WTC11 (cell line): ENCODE data around the gene FKBP5.

ENCODE experiments used
- TCF7 ChIP-seq: sonication (generic); formaldehyde crosslinking; IDR thresholded peaks from 2 replicates; pipeline ENCODE4 v1.8.0; 2022; ENCODE audit warnings: mild to moderate bottlenecking, low read depth, missing genetic modification reagents, moderate library complexity
- TF ChIP-seq, protein P1 (sequence below): sonication (generic); formaldehyde crosslinking; IDR thresholded peaks from 2 replicates; pipeline ENCODE4 v1.8.0; 2022; ENCODE audit warnings: missing genetic modification reagents
- TF ChIP-seq, protein P2 (sequence below): fragments of 200-600 bp; IDR thresholded peaks from 2 replicates; pipeline ENCODE4 v1.8.0; 2022; ENCODE audit warnings: antibody characterized with exemption

DNA sequence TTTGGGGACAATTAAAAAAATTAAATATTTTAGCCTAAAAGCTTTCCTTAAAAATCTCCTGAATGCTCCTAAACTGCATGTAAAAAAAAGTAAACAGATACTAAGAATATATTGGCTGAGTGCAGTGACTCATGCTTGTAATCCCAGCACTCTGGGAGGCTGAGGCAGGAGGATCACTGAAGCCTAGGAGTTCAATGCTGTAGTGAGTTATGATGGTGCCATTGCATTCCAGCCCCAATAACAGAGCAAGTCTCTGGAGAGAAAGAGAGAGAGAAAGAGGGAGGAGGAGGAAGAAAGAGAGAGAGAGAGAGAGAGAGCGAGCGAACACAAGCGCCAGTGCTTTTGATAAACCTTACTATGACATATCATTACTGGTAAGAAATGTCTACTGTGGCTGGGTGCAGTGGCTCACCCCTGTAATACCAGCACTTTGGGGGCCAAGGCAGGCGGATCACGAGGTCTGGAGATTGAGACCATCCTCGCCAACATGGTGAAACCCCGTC lies 58.8 kb downstream of the FKBP5 start:
- TF ChIP-seq, protein P1, sequence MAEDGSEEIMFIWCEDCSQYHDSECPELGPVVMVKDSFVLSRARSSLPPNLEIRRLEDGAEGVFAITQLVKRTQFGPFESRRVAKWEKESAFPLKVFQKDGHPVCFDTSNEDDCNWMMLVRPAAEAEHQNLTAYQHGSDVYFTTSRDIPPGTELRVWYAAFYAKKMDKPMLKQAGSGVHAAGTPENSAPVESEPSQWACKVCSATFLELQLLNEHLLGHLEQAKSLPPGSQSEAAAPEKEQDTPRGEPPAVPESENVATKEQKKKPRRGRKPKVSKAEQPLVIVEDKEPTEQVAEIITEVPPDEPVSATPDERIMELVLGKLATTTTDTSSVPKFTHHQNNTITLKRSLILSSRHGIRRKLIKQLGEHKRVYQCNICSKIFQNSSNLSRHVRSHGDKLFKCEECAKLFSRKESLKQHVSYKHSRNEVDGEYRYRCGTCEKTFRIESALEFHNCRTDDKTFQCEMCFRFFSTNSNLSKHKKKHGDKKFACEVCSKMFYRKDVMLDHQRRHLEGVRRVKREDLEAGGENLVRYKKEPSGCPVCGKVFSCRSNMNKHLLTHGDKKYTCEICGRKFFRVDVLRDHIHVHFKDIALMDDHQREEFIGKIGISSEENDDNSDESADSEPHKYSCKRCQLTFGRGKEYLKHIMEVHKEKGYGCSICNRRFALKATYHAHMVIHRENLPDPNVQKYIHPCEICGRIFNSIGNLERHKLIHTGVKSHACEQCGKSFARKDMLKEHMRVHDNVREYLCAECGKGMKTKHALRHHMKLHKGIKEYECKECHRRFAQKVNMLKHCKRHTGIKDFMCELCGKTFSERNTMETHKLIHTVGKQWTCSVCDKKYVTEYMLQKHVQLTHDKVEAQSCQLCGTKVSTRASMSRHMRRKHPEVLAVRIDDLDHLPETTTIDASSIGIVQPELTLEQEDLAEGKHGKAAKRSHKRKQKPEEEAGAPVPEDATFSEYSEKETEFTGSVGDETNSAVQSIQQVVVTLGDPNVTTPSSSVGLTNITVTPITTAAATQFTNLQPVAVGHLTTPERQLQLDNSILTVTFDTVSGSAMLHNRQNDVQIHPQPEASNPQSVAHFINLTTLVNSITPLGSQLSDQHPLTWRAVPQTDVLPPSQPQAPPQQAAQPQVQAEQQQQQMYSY (CRISPR knock-in tag) = no peak
- TF ChIP-seq, protein P2, sequence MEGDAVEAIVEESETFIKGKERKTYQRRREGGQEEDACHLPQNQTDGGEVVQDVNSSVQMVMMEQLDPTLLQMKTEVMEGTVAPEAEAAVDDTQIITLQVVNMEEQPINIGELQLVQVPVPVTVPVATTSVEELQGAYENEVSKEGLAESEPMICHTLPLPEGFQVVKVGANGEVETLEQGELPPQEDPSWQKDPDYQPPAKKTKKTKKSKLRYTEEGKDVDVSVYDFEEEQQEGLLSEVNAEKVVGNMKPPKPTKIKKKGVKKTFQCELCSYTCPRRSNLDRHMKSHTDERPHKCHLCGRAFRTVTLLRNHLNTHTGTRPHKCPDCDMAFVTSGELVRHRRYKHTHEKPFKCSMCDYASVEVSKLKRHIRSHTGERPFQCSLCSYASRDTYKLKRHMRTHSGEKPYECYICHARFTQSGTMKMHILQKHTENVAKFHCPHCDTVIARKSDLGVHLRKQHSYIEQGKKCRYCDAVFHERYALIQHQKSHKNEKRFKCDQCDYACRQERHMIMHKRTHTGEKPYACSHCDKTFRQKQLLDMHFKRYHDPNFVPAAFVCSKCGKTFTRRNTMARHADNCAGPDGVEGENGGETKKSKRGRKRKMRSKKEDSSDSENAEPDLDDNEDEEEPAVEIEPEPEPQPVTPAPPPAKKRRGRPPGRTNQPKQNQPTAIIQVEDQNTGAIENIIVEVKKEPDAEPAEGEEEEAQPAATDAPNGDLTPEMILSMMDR = no peak
- no peak for TF ChIP-seq TCF7 (CRISPR knock-in tag)
